Cortex of kidney (tissue), 1 donor: ENCODE measurements around the gene GALNT17.

Experiments used
- DNase-seq: peaks from one replicate; lab custom pipeline; 2025; lab: John Stamatoyannopoulos, UW

The GALNT17 gene

GRCh38 chr7:71342202-71342601 is 210.3 kb downstream of the GALNT17 start:
- no peak for DNase-seq

GRCh38 chr7:71343039-71343438 is 211.1 kb downstream of the GALNT17 start:
- no peak for DNase-seq

- no peak for DNase-seq
Measured at GRCh38 chr7:71343892-71344291, 211.9 kb downstream of the GALNT17 start.

DNA sequence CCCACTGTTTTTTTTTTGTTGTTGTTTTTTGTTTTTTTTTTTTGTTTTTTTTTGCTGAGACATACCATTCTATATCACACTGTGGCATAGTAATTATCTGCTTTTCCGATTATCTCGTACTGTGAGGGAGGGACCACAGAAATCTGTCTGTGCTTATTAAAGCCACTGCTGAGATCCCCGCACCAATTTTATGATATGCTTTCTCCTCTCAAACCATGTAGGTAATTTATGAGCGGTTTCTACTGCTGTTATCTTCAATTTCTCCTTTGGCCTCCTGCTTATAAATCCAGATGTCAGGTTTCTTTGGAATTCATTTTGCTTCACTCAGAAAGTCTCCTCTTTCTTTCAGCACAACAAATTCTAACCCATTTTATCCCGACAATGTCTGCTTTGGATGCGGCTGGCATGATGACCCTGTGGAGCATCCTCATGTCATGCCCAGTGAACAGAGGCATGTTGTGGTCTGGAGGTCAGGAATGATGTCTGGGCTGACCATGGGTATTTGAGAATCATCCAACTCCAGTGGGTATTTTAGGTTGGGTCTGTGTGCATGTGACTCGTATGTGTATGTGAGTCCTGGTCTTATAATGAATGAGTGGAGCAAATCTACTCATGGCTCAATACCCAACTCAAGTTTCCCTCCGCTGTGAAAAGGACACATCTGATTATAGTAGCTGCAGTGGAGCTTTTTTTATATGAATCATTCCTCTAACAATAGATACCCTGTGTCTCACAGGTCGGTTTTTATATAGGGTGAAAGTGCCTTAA is 213.4 kb downstream of the GALNT17 start:
- DNase-seq: no peak

GRCh38 chr7:71348821-71349681 is 217.1 kb downstream of the GALNT17 start:
- DNase-seq: no peak

DNA sequence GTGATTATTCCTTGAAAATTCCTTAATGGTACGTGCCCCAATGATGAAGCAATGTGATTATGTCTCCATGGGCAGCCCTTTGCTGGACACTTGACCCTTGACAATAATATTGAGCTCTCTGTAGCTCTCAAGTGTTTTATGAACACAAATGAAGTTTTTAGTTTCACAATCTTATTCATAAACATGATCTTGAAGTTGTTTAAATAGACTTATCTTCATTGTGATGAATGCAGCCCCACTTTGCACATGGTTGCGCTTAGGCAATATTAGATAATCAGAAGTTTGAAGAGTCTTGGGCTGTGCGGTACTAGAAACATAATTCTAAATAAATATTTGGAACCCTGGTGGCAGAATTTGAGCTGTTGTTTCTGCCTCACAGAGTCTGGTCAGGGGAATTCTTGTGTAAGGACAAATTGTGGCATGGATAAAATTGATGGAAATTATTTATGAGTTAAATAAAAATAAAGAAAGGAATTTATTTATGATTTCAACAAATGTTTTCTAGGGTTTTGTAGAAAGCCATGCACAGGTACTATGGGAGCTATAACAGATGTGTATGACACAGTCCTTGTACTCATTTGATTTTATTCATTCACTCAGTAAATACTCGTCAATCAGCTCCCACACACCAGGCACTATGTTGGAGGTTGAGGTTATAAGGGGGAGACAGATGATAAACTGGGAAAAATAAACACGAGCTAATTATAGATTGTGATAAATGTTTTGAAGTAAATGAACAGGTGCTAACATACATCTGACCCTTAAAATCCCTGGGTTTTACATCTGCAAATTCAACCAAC is 217.9 kb downstream of the GALNT17 start:
- DNase-seq: no peak

DNA sequence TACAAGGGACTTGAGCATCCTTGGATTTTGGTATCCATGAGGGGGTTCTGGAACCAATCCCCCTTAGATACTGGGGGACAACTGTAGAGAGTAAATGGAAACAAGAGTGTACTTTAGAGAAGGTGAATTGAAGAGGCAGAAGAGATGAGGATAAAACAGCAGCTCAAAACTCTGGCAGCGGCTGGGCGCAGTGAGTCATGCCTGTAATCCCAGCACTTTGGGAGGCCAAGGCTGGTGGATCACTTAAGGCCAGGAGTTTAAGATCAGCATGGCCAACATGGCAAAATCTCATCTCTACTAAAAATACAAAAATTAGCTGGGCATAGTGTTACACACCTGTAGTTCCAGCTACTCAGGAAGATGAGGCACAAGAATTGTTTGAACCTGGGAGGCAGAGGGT is 218.7 kb downstream of the GALNT17 start:
- DNase-seq: no peak

DNA sequence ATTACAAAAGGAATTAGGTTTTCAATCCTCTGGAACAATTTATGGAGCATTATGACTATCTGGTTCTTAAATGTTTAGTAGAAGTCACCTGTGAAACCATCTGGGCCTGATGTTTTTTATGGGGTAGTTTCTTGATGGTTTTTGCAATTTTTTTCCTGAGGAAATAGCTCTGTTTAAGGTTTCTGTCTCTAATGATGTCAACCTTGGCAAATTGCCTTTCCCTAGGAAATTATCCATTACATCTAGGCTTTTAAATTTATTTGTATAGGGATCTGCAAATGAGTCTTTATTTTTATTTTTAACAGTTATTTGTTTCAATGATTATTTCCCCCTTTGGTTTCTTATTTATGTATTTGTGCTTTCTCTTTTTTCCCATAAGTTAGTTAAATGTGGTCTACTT is 222.8 kb downstream of the GALNT17 start:
- DNase-seq: no peak

DNA sequence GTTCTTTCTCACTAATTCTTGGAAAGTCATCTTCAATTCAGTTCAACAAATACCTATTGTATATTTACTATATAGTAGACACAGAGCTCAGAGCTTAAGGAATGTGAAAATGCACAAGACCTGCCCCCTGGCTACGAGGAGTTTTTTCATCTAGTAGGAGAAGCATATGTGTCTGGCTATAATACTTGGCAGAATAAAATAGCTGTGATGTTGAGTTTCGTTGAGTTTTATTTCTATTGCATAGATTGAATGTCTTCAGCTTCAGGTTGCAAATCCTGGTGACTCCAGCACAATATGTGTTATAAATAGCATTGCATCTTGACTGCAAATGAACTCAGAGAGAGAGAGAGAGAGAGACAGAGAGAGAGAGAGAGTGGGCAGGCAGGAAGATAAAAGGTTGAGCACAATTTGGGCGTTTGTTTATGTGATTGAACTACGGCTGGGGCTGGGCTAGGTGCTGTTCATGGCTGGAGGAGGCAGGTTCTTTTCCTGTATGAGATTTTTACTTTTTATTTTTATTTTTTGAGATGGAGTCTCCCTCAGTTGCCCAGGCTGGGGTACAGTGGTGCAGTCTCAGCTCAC is 229.6 kb downstream of the GALNT17 start:
- no peak for DNase-seq

- DNase-seq: no peak
Measured at GRCh38 chr7:71362240-71362639, 230.3 kb downstream of the GALNT17 start.

DNA sequence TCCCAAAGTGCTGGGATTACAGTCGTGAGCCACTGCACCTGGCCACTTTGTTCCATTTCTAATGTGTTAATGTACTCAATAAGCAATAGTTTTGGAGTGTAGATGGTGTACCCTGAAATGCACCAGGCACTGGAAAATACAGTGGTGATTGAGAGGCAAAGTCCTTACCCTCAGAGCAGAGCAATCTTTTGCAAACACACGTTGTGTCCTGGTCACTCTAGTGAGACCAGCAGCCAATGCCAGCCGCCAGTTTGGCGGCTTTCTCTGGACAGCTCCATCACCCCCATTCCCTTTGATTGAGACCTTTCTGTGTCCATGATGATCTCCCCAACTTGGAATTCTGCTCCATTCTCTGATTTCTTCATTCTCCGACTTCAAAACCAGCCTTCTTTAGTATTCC is 231.3 kb downstream of the GALNT17 start:
- DNase-seq: no peak

DNA sequence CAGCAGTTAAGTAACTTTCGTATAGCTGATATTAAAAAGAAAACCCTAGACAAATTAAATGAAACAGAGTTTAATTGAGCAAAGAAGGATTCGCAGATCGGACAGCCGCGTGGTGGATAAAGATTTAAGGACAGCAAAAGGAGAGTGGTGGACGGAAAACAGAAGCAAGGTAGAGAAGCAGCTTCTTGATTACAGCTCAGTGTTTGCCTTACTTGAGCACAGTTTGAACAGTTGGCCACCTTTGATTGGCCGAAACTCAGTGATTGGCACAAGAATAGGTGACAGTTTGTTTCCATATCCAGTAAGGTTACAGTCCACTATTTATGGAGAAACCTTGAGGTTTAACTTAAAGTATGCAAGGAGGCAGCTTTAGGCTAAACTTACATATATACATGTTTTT is 231.7 kb downstream of the GALNT17 start:
- DNase-seq: no peak

DNA sequence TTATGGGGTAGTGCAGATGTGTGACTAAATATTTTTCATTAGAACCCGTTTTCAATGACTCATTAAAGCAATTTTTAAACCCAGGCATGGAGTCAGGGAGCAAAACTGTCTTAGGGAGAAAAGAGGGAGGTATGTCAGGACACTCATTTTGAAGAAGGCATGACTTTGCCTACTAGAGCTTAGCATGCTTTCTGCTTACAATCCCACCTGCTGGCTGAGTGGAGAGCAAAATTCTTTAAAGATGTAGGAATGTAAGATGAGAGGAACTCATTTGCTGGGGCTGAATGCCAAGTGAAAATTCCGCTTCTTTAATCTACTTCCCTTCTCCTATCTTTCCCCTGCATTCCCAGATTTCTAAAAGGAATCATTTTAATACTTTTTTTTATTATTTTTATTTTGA is 232.6 kb downstream of the GALNT17 start:
- DNase-seq: no peak

GRCh38 chr7:71372991-71373390 is 241.0 kb downstream of the GALNT17 start:
- DNase-seq: no peak

GRCh38 chr7:71377062-71377461 is 245.1 kb downstream of the GALNT17 start:
- DNase-seq: no peak

- DNase-seq: no peak
Measured at GRCh38 chr7:71377469-71377868, 245.5 kb downstream of the GALNT17 start.

GRCh38 chr7:71384094-71384493 is 252.2 kb downstream of the GALNT17 start:
- no peak for DNase-seq

GRCh38 chr7:71385330-71385729 is 253.4 kb downstream of the GALNT17 start:
- no peak for DNase-seq

- no peak for DNase-seq
Measured at GRCh38 chr7:71386152-71386785, 254.3 kb downstream of the GALNT17 start.

GRCh38 chr7:71388181-71388580 is 256.2 kb downstream of the GALNT17 start:
- no peak for DNase-seq

GRCh38 chr7:71389976-71390375 is 258.0 kb downstream of the GALNT17 start:
- DNase-seq: no peak

DNA sequence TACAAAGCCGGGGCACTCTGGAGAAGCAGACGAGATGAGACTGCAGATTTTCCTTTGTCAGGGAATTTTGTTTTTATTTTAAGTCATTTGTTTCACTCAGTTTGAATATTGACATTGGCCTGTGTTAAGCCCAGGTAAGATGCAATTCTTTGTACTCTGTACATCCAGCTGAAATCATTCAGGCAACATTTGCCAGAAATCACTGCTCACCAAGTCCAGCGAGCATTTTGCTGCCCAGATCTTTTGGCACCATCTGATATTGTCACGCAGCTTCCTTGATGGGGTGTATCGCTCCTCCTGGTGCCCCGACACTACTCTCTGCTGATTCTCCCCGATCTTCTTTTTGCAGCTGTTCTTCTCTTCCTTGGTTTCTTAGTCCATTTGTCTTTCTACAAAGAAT is 261.7 kb downstream of the GALNT17 start:
- DNase-seq: no peak
